Upper lobe of right lung (tissue), 1 donor: ENCODE measurements around the gene DQX1. TPM values are rescaled to one million over a fixed set of nuclear protein-coding genes. Genes with fewer than 3 reads are reported as not detected.
"Not testable (repeated sequence)": the region's sequence is repeated elsewhere in the genome, so short reads cannot be mapped to it uniquely, and the experiment has no call there.

Experiments used
- ATAC-seq: fragments of 200-7000 bp; cut with Tn5 transposase; one replicate; pipeline ENCODE4 v1.9.1; 2020; ENCODE audit warnings: mild to moderate bottlenecking, moderate library complexity
- DNase-seq: peaks from one replicate; pipeline ENCODE4 v3.0.0-alpha.2; 2020
- H3K27ac ChIP-seq: fragments of 200-600 bp; one replicate; pipeline ENCODE4 v1.8.0; 2022
- H3K27me3 ChIP-seq: fragments of 200-600 bp; one replicate; pipeline ENCODE4 v1.8.0; 2022; ENCODE audit warnings: mild to moderate bottlenecking
- H3K36me3 ChIP-seq: fragments of 200-600 bp; one replicate; pipeline ENCODE4 v1.8.0; 2022
- H3K4me1 ChIP-seq: fragments of 200-600 bp; one replicate; pipeline ENCODE4 v1.8.0; 2022
- H3K4me3 ChIP-seq: fragments of 200-600 bp; one replicate; pipeline ENCODE4 v1.8.0; 2022; ENCODE audit warnings: mild to moderate bottlenecking
- H3K9me3 ChIP-seq: fragments of 200-600 bp; one replicate; pipeline ENCODE4 v1.8.0; 2022
- intact Hi-C: fragments of 100-400 bp; cut with DNase I; formaldehyde crosslinking; loops from one replicate; pipeline ENCODE4 v1.11.0; 2022
- total RNA-seq: library from RNA; stranded (reverse); fragmentation: NEBNext Ultra II Directional; extraction: Animal tissue kit (Norgen Biotek cat#: 25700); gene quantifications from one replicate; pipeline ENCODE4 v1.2.1, GENCODE V29; 2021
- TF ChIP-seq, protein P1 (sequence below): fragments of 200-600 bp; IDR thresholded peaks from one replicate; pipeline ENCODE4 v1.8.0; 2022; ENCODE audit warnings: antibody characterized with exemption
- donor health status: DM: no; HTN: yes; CAD: no; lungs with severe emphysema.

Gene DQX1
- total RNA-seq, 1 donor from 2014 or later: not detected

DNA sequence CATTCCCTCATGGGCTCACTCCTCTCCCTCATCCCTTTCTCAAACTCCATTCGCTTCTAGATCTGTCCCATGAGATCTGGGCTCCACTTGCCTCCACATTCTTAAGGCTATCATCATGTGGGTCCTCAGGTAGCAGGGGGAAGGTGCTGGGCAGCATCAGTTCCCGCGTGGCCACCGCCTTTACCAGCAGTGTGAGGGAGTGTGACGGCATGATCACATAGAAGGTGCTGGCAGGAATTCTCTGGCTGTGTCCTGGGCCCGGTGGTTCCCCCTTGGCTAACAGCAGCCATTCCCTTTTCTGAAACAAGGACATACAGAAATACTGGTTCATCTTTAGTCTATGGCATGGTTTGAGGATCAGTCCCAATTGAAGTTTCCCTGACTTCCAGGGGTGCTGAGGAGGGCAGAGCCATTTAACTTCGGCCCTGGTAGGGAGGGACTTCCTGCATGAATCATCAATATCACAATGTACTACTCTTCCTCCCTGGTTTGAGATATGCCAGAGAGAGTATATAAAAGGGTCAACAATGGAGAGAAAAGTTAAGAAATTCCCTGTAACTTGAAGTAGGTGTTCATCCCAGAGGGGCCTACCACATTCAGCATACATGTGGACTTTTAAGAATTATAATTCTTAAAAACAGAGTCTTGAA is 36.2 kb upstream of the DQX1 start:
- intact Hi-C loops: no loop called here
- H3K27ac ChIP-seq: no peak overlapping the region
- TF ChIP-seq, protein P1, sequence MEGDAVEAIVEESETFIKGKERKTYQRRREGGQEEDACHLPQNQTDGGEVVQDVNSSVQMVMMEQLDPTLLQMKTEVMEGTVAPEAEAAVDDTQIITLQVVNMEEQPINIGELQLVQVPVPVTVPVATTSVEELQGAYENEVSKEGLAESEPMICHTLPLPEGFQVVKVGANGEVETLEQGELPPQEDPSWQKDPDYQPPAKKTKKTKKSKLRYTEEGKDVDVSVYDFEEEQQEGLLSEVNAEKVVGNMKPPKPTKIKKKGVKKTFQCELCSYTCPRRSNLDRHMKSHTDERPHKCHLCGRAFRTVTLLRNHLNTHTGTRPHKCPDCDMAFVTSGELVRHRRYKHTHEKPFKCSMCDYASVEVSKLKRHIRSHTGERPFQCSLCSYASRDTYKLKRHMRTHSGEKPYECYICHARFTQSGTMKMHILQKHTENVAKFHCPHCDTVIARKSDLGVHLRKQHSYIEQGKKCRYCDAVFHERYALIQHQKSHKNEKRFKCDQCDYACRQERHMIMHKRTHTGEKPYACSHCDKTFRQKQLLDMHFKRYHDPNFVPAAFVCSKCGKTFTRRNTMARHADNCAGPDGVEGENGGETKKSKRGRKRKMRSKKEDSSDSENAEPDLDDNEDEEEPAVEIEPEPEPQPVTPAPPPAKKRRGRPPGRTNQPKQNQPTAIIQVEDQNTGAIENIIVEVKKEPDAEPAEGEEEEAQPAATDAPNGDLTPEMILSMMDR: no peak
- no peaks in the 10 kb centered on the region for H3K27me3 ChIP-seq
- no peak overlapping the region for H3K4me3 ChIP-seq
- DNase-seq: no peak
- H3K9me3 ChIP-seq: no peaks in the 10 kb centered on the region
- peaks cover 4% of the 10 kb centered on the region for H3K4me1 ChIP-seq
- ATAC-seq: no peak
- H3K36me3 ChIP-seq: no peaks in the 10 kb centered on the region

DNA sequence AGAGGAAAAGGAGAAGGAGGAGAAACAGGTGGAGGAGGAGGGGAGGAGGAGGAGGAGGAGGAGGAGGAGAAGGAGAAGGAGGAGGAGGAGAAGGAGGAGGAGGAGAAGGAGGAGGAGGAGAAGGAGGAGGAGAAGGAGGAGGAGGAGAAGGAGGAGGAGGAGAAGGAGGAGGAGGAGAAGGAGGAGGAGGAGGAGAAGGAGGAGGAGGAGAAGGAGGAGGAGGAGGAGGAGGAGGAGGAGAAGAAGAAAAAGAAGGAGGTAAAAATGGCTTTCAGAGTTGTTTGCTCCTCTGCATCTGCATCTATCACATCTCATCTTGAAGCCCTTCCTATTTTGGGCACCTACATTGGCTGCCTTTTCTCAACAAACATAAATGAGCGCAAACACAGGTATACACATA is 35.0 kb upstream of the DQX1 start:
- H3K9me3 ChIP-seq, DNase-seq, ATAC-seq, H3K27ac ChIP-seq, H3K27me3 ChIP-seq, H3K4me1 ChIP-seq, intact Hi-C loops, H3K36me3 ChIP-seq, H3K4me3 ChIP-seq: not testable (repeated sequence)

DNA sequence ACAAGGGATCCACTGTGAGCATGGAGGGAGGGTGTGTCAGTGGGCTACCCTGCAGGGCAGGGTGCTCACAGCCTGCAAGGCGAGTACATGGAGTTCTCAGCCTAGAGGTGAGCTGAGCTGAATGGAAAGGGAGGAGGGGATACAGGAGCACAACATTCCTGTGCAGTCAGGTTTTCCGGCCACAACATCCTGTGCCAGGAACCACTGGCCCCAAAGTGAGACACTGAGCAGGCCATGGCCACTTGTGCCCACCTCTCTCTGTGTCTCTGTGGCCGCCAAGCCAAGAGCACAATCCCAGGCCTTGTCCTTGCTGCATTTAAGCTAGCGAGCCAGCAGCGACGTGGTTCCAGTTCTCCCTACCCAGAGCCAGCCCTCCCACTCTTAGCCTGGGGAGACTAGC is 34.6 kb upstream of the DQX1 start:
- intact Hi-C loops: no loop called here
- no peaks in the 10 kb centered on the region for H3K27me3 ChIP-seq
- ATAC-seq: no peak
- DNase-seq: no peak
- no peak overlapping the region for H3K4me3 ChIP-seq
- H3K9me3 ChIP-seq: no peaks in the 10 kb centered on the region
- no peak overlapping the region for H3K27ac ChIP-seq
- TF ChIP-seq, protein P1: no peak
- H3K4me1 ChIP-seq: no peaks in the 10 kb centered on the region
- H3K36me3 ChIP-seq: no peaks in the 10 kb centered on the region

DNA sequence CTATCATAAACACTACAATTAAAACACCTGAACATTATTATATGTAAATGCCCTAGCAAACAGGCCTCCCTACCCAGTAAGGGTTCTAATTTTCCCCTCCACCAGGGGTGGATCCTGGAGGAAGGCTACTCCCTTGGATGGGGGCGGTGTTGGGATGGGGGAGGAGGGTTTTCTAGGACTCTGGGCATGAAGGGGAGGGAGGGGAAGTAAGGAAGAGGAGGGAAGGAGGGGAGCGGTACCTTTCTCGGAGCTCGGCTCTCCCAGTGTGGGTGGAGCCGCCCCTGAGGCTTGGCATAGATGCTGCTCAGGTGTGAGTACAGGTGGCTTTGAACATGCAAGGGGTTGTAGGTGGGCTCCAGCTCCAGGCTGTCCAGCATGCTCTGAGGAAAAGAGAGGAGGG is 33.9 kb upstream of the DQX1 start:
- no peak overlapping the region for H3K4me3 ChIP-seq
- no peaks in the 10 kb centered on the region for H3K4me1 ChIP-seq
- H3K27ac ChIP-seq: no peak overlapping the region
- TF ChIP-seq, protein P1: no peak
- ATAC-seq (no peak), DNase-seq (no peak)
- H3K9me3 ChIP-seq: no peaks in the 10 kb centered on the region
- no peaks in the 10 kb centered on the region for H3K36me3 ChIP-seq
- H3K27me3 ChIP-seq: no peaks in the 10 kb centered on the region
- intact Hi-C loops: no loop called here

DNA sequence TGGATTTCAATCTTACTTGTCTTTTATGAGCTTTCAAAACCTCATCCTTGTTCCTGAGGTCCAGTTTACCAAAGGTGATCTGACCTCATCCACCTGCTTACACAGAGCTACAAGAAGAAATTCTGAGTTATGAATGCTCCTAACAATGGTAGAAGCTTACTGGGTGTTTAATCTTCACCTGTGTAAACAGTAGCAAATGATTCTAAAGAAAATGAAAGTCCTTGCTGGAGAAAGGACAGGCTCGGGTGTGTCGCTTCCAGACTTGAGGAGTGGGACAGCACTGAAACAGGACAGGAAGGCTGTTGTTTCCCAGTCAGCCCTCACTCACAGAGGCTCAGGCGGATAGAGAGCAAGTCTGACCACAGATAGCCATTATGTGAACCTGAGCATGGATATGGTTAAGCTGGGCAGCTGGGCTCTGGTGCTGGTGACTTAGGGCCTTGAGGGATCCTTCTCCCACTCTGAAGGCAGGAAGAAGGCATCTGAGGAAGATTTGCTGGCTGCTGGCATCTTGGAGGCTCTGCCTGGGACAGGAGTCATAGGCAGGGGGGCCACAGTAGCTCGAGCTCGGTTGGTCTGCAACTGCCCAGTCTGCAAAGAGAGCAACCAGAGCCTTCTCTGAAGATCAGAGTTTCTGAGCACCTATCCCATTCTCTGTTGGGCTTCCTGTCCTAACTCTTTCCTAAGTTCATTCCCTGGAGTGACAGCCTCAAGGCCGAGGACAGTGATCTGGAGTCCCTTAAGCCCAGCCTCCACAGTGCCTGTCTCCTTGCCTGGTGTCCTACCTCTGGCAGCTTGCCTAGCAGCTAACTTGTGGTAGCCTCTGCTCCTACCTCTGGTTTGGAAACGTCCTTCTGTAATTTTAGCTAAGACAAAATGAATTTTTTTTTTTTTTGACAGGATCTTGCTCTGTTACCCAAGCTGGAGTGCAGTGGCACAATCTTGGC is 32.5 kb upstream of the DQX1 start:
- ATAC-seq: no peak

More for the DNA sequence above, 32.5 kb upstream of the DQX1 start:
- TF ChIP-seq, protein P1: no peak
- intact Hi-C loops: no loop called here
- Histone ChIP-seq H3K9me3 (no peaks in the 10 kb centered on the region), H3K4me1 (peaks cover 3% of the 10 kb centered on the region), H3K4me3 (no peak overlapping the region), H3K27ac (no peak overlapping the region), H3K36me3 (no peaks in the 10 kb centered on the region), H3K27me3 (no peaks in the 10 kb centered on the region)
- DNase-seq: no peak
